Putamen (tissue), 1 donor: ENCODE data around the gene WBP1.
"Not testable (repeated sequence)": the region's sequence is repeated elsewhere in the genome, so short reads cannot be mapped to it uniquely, and the experiment has no call there.

Experiments
- DNase-seq: peaks from one replicate; pipeline ENCODE4 v3.0.0-alpha.2; 2016; ENCODE audit warnings: low spot score

WBP1 gene

DNA sequence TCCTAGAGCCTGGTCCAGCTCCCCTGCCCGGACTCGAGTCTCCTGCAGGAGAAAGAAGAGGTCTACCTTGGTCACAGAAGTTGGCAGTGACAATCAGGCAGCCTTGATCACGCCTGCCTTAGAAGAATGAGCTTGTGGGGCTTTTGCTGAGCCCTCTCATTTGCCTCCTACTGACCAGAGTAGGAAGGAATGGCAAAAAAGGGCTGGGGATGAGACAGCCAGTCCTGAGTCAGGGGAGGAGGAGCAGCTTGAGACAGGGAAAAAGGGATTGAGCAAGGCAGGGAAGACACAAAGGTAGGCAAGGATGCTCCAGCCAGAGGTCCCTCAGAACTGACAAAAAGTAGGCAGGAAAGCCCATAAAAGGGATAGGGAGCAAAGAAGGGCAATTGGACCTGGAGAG, 30.7 kb upstream of the WBP1 start:
- DNase-seq: no peak

- DNase-seq: no peak
These were observed 29.6 kb upstream of the WBP1 start for GRCh38 chr2:74428675-74429074.

DNA sequence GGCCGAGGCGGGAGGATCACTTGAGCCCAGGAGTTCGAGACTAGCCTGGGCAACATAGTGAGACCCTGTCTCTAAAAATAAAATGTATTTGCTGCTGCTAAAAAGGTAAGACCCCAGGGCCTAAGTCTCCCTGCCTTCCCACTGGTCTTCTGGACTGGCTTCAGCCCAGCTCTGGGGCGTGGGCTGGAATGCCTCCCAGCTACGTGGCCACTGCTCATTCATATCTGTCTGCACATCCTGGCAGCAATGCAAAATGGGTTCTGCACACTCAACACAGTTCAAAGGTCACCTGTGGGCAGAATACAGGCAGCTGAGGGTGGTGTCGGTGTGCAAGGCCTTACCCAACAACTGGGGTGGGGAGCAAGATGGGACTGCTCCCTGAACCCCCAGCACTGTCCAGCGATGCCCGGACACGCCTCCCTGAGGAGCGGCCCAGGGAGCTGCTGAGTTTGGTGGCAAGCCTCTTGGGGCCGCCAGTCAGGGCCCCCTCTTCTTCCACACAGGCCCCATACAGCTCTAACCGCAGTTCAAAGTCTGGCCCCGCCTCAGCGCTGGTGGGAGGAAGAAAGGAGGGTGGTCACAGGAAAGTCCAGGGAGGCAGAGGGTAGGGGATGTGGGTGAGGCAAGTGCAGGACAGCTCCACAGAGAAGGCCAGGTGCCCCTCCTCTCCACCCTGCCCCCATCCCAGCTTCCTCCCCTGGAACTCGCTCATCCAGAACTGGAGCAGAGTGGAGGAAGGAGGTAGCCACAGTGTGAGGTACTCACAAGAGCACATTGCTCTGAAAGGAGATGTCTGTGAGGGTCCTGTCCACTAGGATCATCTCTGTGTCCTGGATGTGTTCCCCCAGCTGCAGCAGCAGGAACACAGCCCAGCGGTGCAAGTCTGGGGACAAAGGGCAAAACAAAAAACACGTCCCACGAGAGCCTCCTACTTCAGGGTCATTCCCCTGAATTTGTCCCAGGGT, 28.5 kb upstream of the WBP1 start:
- no peak for DNase-seq

DNA sequence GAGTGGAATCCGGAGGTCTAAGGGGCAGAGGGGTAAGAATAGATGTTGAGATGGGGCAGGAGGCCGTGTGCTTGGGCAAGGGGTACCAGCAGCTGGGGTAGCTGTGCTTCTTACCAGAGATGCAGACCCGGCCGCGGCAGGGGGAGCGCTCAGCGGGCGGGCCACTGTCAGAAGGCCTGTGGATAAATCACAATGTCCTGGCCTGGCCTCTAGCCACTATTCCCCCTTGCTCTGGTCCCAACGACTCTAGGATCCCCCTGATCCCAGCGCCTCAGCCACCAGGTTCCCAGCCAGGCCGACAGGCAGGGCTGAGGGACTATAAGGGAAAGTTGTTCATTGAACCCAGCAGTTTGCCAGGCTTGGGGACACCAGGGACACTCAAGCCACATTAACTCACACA, 27.7 kb upstream of the WBP1 start:
- no peak for DNase-seq

GRCh38 chr2:74436111-74436805, 22.0 kb upstream of the WBP1 start:
- no peak for DNase-seq

DNA sequence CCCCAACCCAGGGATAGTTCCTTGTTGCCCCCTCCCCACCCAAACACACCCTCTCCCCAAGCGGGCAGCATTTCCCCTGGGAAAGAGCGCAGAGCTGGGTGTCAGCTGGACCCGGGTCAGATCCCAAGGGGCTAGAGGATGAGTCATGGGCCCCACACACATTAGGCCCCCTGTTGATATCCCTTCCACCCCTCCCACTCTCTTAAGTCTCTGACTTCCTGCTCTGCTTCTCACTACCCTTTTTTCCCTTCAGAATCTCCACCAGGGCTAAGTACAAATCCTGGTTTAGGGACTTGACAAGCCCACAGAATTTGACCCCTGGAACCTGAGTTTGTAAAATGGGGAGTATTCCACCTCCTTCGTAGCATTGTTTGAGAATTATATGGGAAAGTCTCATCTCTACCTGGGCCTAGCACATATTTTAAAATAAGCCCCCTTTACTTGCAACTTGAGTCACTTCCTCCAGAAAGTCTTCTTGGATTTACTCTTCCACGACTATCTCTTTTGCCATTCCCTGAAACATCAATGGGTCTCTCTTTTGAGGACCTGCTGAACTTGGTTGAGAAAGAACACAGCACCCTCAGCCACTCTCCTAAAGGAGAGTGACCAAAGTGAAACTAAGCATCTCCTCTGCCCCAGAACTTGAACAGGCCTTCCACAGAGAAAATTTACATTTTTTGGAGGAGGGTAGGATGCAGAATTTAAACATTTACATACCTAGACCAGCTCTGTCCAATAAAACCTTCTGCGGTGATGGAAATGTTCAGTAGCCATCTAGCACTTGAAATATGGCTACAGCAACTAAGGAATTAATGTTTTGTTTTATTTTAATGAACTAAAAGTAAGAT, 21.2 kb upstream of the WBP1 start:
- no peak for DNase-seq

DNA sequence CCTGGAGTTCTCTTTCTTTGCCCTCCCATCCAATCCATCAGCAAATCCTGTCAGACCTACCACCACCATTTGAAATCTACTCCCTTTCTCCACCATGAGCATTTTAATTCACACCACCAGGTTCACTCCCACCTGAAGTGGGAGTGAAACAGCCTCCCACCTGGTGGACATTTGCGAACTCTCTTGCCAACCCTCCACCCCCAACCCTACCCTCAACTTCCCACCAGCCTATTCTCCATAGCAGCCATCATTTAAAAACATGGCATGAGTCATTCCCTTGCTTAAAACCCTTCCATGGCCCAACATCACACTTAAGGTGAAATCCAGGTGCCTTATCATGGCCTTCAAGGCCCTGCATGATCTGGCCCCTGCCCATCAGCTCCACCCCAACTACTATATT, 20.0 kb upstream of the WBP1 start:
- no peak for DNase-seq

DNA sequence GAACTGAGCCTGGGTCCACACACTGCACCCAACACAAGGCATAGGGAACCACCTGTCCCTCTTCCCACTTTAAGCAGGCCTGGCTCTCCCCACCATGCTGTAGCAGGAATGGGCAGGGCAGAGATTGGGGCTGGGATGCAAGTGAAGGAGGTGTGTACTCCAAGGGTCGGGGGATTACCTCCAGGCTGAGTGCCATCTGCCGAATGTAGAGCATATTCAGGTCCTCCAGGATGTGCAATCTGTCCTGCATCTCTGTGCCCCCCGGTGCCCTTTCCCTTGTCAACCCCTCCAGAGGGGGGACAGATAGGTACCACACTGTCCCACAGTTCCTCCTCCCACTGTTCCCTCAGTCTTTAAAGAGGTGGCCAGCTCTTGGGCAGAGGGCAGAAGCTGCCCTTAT, 18.9 kb upstream of the WBP1 start:
- DNase-seq: no peak

DNA sequence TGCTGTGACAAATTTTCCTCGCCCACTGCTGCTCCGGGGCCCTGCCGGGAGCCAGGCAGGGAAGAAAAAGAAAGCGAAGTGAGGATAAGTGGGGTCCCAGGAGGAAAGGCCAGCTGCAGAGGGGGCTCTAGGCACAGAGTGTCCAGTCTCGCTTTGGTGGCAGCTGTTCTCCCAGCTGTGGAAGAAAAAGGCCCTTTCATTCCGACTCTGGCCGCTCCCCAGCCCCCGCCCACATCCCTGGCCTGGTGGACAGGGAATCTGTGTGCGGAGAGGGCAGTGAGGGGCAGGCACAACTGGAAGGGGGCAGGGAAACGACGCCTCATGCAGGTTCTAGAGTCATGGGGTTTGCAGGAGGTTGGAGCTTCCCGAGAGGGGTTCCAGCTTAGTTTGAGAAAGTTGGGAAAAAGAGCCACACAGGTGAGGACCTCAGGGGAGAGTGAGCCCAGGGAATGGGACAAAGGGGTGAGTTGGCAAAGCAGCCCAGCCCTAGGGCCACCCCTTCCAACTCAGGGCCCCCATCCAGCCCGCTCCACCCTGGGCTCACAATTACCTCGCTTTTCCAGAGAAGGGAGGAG, 18.3 kb upstream of the WBP1 start:
- peak; percentile 96 for DNase-seq

GRCh38 chr2:74440378-74441169, 17.7 kb upstream of the WBP1 start:
- peak; percentile 94 for DNase-seq

GRCh38 chr2:74441170-74441689, 17.0 kb upstream of the WBP1 start:
- no peak for DNase-seq

- no peak for DNase-seq
These were observed 16.4 kb upstream of the WBP1 start, which contains the start of gene RTKN for GRCh38 chr2:74441690-74442482. RTKN (minus strand) TSS chr2:74441937; CDS start chr2:74441816, 121 bp downstream.

- DNase-seq: not testable (repeated sequence)
These were observed 15.5 kb upstream of the WBP1 start for GRCh38 chr2:74442483-74443297.

- no peak for DNase-seq
These were observed 13.5 kb upstream of the WBP1 start for GRCh38 chr2:74444498-74445318.

GRCh38 chr2:74447230-74447999, 10.8 kb upstream of the WBP1 start:
- no peak for DNase-seq

GRCh38 chr2:74448771-74449170, 9.5 kb upstream of the WBP1 start:
- no peak for DNase-seq

GRCh38 chr2:74450570-74451190, 7.6 kb upstream of the WBP1 start:
- DNase-seq: no peak
